GM15510 (cell line): ENCODE data around the gene PTTG1.

Experiments used
- POLR2A ChIP-seq: IDR thresholded peaks from 3 replicates; pipeline ENCODE4 v1.6.1; 2011; ENCODE audit warnings: borderline replicate concordance; ENCODE audit not compliant: insufficient read length; ENCODE audit errors: extremely low read depth

PTTG1 gene

DNA sequence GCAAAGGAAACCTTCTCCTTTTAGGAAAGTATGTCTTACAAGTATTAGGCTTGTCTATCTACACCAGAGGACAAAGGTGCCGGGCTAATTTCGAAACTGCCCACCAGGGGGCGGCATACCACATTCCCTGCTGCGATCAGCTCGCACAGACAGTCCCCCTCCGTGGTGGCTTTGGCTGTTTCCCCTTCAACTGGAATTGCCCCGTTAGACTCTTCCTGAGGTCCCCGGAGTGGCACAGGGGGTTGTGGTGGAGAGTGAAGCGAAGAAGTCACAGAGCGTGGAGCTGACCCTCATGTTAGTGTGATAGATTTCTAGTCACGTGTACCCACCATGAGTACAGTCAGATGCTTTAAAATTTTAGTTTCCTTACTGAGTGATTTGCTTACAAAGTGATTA, 17.5 kb downstream of the PTTG1 start:
- TF ChIP-seq POLR2A = peak; percentile 34

DNA sequence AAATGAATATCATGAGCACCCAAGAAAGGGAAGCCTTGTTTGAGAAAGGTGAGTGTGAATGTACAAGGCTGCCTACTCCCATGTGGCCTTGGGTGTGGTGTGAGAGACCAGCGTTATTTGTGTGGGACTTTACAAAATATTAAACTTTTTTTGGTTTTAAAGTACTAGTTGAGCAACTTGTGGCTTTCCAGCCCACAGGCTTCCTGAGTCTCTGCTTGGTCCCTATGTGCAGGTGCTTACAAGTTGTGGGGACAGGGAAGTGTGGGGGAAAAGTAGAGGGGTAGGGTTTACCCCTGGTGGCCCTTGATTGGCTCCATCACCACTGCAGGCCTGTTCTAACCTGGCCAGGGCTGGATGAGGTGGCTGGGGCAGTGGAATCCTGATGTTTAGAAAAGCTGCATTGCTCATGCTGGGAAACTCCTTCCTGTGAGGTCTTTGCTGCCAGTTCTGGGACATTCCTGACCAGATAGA, 19.7 kb downstream of the PTTG1 start:
- TF ChIP-seq POLR2A = no peak

DNA sequence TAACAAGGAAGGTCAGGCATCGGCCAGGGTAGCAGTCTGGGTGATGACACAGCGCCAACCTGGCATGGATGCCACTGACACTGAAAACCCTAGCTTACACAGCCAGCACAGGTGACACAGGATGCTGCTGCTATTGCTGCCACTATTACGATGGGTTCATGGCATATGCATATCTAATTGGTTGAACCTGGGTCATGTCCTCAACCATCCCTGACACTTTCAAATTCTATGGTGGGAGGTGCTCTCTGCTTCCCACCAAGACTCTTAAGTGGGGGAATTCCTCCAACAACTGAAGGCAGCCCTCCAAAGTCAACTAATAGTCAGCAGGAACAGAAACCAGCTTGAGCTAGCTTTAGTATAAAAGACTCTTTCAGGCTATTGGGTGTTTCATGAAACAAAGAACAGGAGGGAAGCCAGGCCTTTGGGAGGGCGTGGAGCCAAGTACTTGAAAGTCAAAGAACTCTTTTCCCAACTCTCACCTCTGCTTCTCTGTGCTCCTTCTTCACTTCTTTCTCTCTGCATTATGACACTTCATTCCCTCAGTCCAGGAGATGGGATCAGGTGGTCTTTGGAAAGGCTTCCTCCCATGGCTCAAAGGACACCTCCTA, 21.3 kb downstream of the PTTG1 start:
- no peak for TF ChIP-seq POLR2A

DNA sequence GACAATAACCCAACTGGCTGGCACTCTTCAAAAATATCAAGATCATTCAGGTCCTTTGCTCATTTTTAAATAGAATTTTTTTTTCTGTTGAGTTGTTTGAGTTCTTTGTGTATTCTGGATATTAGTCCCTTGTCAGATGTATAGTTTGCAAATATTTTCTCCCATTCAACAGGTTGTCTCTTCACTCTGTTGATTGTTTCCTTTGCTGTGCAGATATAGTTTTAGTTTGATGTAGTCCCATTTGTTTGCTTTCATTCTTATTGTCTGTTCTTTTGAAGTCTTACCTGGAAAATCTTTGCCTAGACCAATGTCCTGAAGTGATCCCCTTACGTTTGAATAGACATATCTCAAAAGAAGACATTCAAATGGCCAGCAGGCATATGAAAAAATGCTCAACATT, 22.8 kb downstream of the PTTG1 start:
- TF ChIP-seq POLR2A = no peak

DNA sequence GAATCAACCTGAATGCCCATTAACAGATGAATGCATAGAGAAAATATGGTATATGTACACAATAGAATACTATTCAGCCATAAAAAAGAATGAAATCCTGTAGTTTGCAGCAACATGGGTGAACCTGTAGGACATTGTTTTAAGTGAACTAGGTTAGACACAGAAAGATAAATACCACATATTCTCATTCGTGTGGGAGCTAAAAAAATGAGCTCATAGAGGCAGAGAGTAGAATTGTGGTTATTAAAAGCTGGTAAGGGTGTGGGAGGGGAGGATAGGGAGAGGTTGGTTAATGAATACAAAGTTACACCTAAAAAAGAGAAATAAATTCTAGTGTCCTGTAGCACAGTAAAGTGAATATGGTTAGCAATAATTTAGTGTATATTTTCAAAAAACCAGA, 23.5 kb downstream of the PTTG1 start:
- no peak for TF ChIP-seq POLR2A

DNA sequence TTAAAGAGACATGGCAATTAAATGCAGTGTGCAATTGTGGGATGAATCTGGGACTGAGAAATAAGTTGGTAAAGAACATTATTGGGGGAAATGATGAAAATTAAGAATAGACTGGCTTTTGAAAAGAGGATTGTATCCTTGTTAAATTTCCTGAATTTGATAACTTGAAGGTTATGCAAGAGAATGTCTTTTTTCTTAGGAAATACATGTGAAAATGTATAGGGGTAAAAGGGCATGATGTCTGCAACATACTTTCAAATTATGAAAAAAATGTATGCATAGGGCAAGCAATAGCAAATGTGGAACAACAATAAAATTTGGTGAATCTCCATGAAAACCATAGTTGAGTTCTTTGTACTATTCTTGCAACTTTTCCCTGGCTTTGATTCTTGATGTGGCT, 24.1 kb downstream of the PTTG1 start:
- no peak for TF ChIP-seq POLR2A

DNA sequence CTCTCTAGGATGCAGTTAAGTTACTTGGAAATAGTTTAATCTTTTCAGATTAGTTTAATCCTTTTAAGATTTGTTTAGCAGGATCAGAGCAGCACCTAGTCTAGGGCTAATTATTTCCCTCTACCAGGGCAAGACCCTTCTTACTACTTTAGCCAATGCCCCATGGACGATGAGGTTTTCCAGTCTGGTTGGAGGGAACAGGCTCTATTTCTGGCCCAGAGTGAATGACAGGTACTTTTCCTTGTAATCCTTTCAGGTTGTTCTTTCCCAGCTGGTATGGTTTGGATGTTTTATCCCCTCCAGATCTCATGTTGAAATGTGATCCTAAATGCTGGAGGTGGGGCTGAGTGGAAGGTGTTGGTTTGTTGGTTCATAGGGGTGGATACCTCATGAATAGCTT, 27.2 kb downstream of the PTTG1 start:
- TF ChIP-seq POLR2A = no peak

DNA sequence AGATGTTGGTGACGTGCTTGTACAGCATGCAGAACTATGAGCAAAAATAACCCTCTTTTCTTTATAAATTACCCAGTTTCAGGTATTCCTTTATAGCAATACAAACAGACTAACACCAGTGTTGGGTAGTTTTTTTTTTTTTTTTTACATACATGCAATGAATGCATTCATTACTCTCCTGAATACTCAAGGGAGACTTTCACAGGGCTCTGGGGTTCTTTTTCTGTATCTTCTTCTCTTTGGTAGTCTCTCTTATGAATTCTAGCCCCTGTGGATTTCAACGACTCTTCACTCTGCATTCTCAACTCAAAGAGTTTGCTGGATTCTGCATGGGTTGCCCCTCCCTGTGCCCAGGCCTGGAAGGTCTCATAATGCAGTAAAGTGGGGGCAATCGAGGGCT, 27.8 kb downstream of the PTTG1 start:
- no peak for TF ChIP-seq POLR2A

DNA sequence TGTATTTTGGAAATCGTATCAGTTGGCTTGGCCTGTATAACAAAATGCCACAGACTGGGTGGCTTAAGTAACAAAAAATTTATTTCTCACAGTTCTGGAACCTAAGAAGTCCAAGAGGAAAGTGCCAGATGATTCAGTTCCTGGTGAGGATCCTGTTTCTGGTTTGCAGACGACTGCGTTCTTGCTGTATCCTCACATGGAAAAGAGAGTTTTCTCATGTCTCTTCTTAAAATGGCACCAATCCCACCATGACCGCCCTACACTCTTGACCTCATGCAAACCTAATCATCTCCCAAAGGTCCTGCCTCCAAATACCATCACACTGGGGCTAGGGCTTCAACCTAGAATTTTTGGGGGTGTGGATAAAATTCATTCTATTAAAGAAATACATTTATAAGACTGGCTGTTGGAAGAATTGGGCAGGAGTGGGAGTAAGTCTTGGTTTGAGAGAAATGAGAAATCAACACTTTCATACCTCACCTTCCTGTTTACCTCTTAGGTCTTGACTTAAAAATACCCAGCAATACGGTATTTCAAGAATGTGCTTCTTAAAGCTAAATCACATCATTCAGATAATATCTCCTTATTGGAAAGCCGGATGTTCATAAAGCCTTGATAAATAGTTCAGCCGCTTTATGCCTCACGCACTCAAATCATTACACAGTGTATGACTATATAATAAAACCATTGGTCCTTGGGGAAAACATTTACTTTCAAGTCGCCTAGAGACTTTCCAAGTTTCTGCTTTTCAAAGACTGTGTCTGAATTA, 28.7 kb downstream of the PTTG1 start:
- TF ChIP-seq POLR2A = no peak

DNA sequence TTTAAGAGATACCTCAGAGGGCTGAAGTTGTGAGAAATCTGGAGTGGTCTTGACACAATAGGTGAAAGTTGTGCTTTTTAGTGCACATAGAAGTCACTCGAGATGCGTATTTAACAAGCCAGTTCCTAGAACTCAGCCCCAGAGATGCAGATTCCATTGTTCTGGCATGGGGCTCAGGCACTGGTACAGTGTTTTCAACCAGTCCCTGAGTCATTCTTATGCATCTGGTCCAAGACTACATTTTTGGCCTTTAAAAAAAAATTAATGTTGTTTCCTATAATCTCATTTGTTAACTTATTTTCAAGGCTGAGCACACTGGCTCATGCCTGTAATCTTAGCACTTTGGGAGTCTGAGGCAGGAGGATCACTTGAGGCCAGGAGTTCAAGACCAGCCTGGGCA, 29.6 kb downstream of the PTTG1 start:
- no peak for TF ChIP-seq POLR2A

DNA sequence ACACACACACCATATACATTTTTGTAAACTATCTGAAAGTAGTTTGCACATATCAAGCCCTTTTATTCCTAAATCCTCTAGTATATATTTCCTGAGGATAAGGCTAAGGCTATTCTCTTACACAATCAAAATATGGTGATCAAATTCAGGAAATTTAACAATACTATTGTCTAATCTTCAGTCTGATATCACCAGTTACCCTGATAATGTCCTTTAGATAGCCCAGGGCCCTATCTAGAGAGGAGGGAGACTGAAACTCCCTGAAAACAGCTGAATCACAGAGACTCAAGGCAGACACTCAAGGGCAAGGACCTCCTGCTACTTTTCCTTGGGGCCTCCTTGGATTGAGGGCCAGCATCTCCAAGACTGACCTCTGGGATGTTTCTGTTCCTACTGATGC, 30.4 kb downstream of the PTTG1 start:
- no peak for TF ChIP-seq POLR2A

DNA sequence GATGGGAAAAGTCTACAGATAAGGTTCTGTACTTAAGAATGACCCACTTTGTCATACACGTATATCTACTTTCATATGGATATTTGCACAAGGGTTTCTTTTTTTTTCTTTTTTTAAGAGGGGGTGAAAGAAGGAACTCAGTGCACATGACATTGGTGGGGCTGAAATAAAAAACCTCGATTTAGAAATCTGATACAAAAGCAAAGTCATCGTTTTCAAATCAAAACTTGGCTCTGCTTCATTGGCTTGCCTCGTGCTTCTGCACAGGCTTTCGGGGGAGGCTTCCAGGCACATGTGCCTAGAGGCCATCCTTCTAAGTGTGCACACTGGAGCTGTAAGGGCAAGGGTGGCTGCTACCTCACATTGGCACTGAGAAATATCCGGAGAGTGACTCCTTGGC, 31.1 kb downstream of the PTTG1 start:
- no peak for TF ChIP-seq POLR2A

DNA sequence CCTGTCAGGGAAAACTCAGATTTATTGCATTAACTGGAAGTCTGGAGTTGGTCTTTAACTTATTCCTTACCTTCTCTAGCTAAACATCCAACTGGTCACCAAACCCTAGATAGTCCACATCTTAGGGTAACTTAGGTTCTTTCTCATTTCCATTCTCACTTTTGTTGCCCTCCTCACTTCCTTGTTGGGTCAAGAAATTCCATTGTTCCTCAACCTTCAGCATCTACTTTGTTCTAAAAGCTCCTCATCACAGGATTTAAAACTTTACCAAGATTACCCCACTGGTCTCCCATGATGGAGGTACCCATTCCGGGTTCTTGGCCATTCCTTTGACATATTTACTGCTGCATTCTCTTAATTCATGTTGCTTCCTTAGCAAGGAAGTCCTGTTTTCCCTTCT, 32.1 kb downstream of the PTTG1 start:
- no peak for TF ChIP-seq POLR2A

DNA sequence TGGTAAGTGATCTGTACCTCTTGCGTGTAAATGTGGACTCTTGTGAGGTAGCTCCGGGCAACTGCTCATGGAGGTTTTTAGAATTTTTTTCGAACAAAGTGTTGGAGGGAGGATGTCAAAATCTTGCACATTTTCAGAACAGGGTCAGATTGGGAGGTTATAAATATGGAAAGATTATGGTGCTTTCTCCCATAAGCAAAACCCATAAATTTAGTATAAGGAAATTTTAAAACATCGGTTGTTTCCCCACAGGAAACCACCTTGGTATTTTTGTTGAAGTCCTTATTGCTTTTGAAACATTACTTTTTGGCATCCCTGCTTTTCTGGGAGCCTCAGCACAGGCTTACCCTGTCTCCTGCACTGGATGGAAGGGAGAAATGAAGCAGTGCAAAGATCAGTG, 33.9 kb downstream of the PTTG1 start:
- TF ChIP-seq POLR2A = no peak

DNA sequence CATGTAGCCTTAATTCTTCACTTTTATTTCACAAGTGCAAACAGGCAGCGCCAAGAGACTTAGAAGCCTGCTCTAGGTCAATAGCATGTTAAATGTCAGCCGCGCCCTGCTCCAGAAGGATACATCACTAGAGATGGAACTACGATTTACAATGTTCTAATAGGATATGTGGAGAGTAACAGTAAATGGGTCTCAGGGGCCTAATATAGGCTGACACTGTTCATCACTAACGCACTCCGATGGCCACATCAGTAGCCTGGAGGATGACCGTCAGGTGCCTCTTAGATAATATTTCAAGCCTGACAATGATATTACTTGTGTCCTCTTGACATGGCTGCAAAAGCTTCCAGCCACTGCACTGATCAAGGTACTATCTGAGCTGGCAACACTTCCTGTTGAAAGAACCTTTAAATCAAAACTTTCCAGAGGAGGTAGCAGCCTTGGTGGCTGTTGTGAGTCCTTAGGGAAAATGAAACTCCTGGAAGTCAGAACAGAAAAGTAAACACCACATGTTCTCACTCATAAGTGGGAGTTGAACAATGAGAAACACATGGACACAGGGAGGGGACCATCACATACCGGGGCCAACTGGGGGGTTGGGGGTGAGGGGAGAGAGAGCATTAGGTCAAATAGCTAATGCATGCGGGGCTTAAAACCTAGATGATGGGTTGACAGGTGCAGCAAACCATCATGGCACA, 35.0 kb downstream of the PTTG1 start:
- TF ChIP-seq POLR2A = no peak

DNA sequence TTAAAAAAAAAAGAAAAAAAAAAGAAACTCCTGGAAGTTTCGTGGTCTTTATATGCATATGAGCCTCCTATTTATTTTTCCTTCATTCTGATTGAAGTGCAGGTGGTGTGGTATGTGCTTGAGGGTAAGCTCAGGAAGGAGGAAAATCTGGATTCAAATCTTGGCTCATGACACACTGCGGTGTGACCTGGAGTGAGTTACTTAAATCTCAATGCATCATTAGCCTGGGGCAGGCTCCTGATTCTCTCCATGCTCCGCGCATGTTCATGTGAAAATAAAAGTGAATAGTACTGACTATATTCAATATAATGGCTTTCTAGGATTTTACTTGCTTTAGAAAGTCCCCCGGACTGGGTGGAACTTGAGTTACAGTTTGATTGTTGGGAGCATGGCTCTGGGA, 35.6 kb downstream of the PTTG1 start:
- no peak for TF ChIP-seq POLR2A
